Measurements from ENCODE around the gene CCND3. TPM values are rescaled to one million over a fixed set of nuclear protein-coding genes. Genes with fewer than 3 reads are reported as not detected.

Gene CCND3
- total and polyA plus RNA-seq, 2 of the 13 experiments (the other 11 are each of a cell fraction or from before 2014, with no cell fraction given), result 4.3 to 7.2 TPM

- Histone ChIP-seq H3K36me3 (replicated peaks in 1 of 2; ENCODE audit: control insufficient read depth in 1 of 2, insufficient read depth in 2 of 2, low read length in 2 of 2) (peaks cover 7 to 18% of the 10 kb centered on the region in 2 experiments), H4K20me1 (ENCODE audit: insufficient read depth, low read length) (peaks cover 7% of the 10 kb centered on the region; the same call in 1 of the 2 replicates), H3K27ac (ENCODE audit: extremely low read length, insufficient read depth, low read length) (no peak overlapping the region), H3K27me3 (ENCODE audit: control insufficient read depth in 1 of 2, insufficient read depth in 2 of 2, low read length in 2 of 2) (no peaks in the 10 kb centered on the region), H2AFZ (ENCODE audit: low read length) (no peak overlapping the region), H3K4me1 (ENCODE audit: insufficient read depth, low read length) (peaks cover 39% of the 10 kb centered on the region), H3K9me3 (ENCODE audit: low read length) (no peaks in the 10 kb centered on the region), H3K4me2 (ENCODE audit: low read depth, low read length) (no peak overlapping the region), H3K9ac (ENCODE audit: insufficient read depth, low read depth, low read length) (no peak overlapping the region), H3K79me2 (ENCODE audit: insufficient read depth, low read length) (no peaks in the 10 kb centered on the region), H3K4me3 (replicated peaks in 1 of 3; ENCODE audit: insufficient read depth in 1 of 3, low read depth in 2 of 3, low read length in 3 of 3) (no peak overlapping the region)
- WGBS (ENCODE audit: low lambda C conversion rate), result 98% methylated on average over 4 of the region's 4 CpGs
- intact Hi-C loops (cut with micrococcal nuclease; ENCODE audit: unreplicated experiment), result loop anchor here (5.0 kb wide), 1 partner anchor 156 kb away; the partner anchor contains the start of gene PRICKLE4
- no peak for ATAC-seq
- TF ChIP-seq FOSL1 (CRISPR knock-in tag; IDR thresholded peaks at IDR 0.05; ENCODE audit: borderline replicate concordance), result no peak
- TF ChIP-seq ZNF280B (CRISPR knock-in tag; IDR thresholded peaks at IDR 0.05; ENCODE audit: borderline replicate concordance), result no peak
- no peak for TF ChIP-seq ZBTB39 (CRISPR knock-in tag; IDR thresholded peaks at IDR 0.05)
- no TSS peak for BruUV-seq (replicated peaks)
- no peak for DNase-seq (ENCODE audit: low spot score)
- in situ Hi-C loops (cut with HindIII; ENCODE audit: extremely low pct_ligation_motif_present, low pct_unique_long_range_greater_than_20kb), result loop anchor here (5.0 kb wide), 1 partner anchor 104 kb away; no protein-coding TSS in a partner anchor
- CTCF ChIA-PET (ENCODE audit: low intra/inter-chr PET ratio, low total read pairs), result no interaction called here
- POLR2A ChIA-PET, result interaction anchor here (7.4 kb wide), 1 partner anchor 17 kb away, joined by 45 read pairs; the partner anchor contains the start of genes BYSL and MED20
- no peak for FAIRE-seq
These were observed 3.6 kb downstream of the CCND3 start for GRCh38 chr6:41937861-41938574.
